ENCODE measurements around the gene CAPN7. TPM values are rescaled to one million over a fixed set of nuclear protein-coding genes. Genes with fewer than 3 reads are reported as not detected.

Gene CAPN7
- total RNA-seq, 4 donors from 2014 or later: 44.0 to 80.5 (median 49.1) TPM

DNA sequence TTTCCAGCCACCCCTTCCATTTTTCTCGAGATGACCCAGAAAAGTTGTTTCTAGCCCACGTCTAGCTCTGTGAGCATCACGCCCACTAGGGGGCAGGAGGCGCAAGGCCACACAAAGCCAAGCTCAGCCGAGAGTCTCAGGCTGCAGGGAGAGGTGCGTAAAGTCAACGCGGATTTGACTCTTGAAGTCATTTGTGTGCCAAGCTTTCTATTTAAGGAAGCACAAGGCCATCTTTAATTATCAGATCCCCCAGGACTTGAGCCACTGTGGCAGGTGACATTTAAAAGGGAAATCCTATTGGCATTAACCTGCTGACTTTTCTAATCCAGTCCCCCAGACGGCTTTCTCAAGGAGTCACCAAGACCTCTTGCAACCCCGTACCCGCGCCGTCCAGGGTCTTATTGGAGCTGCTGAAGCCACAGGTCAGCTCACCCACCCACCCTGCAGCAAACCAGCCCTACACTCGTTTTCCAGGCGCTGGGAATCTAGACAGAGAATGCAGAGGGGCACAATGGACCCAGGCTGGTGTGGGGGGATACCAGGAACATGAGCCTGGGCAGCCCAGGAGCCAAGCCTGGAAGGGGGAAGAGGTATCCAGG lies 62.1 kb downstream of the CAPN7 start:
- TF ChIP-seq POLR2A (IDR thresholded peaks at IDR 0.05): no peak
- TF ChIP-seq, protein P1, sequence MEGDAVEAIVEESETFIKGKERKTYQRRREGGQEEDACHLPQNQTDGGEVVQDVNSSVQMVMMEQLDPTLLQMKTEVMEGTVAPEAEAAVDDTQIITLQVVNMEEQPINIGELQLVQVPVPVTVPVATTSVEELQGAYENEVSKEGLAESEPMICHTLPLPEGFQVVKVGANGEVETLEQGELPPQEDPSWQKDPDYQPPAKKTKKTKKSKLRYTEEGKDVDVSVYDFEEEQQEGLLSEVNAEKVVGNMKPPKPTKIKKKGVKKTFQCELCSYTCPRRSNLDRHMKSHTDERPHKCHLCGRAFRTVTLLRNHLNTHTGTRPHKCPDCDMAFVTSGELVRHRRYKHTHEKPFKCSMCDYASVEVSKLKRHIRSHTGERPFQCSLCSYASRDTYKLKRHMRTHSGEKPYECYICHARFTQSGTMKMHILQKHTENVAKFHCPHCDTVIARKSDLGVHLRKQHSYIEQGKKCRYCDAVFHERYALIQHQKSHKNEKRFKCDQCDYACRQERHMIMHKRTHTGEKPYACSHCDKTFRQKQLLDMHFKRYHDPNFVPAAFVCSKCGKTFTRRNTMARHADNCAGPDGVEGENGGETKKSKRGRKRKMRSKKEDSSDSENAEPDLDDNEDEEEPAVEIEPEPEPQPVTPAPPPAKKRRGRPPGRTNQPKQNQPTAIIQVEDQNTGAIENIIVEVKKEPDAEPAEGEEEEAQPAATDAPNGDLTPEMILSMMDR (IDR thresholded peaks at IDR 0.05): peak in 1 of 3 donors; percentile 71
- peak; percentile 85 to 97 for DNase-seq (ENCODE audit: low spot score in 2 of 2)
- no peak overlapping the region for H3K4me3 ChIP-seq (ENCODE audit: low read depth, poor library complexity, severe bottlenecking)
- 29 to 35% methylated on average over 15 of the region's 15 CpGs for WGBS, 2 donors
- intact Hi-C loops (cut with DNase I; ENCODE audit: low total_unique reads): loop anchor here (5.0 kb wide), 2 partner anchors 64 to 109 kb away; partner anchors contain the start of gene SH3BP5

GRCh38 chr3:15269091-15269989 lies 63.3 kb downstream of the CAPN7 start:
- peak; percentile 93 to 98 for DNase-seq (ENCODE audit: low spot score in 2 of 2)
- intact Hi-C loops (cut with DNase I; ENCODE audit: low total_unique reads): loop anchor here (5.0 kb wide), 2 partner anchors 63 to 108 kb away; partner anchors contain the start of gene SH3BP5
- 36 to 43% methylated on average over 22 to 26 of the region's 29 CpGs for WGBS, 2 donors
- no peak overlapping the region for H3K4me3 ChIP-seq (ENCODE audit: low read depth, poor library complexity, severe bottlenecking)
- TF ChIP-seq, protein P1 (IDR thresholded peaks at IDR 0.05): no peak
- TF ChIP-seq POLR2A (IDR thresholded peaks at IDR 0.05): peak in 1 of 2 donors; percentile 9

- TF ChIP-seq, protein P1 (IDR thresholded peaks at IDR 0.05): no peak
- WGBS, 2 donors: 93 to 94% methylated on average over 4 of the region's 4 CpGs
- no peak overlapping the region for H3K4me3 ChIP-seq (ENCODE audit: low read depth, poor library complexity, severe bottlenecking)
- intact Hi-C loops (cut with DNase I; ENCODE audit: low total_unique reads): no loop called here
- DNase-seq (ENCODE audit: low spot score in 2 of 2): peak in 1 of 2 donors; percentile 53
Observed at GRCh38 chr3:15271030-15271429, 65.0 kb downstream of the CAPN7 start.

DNA sequence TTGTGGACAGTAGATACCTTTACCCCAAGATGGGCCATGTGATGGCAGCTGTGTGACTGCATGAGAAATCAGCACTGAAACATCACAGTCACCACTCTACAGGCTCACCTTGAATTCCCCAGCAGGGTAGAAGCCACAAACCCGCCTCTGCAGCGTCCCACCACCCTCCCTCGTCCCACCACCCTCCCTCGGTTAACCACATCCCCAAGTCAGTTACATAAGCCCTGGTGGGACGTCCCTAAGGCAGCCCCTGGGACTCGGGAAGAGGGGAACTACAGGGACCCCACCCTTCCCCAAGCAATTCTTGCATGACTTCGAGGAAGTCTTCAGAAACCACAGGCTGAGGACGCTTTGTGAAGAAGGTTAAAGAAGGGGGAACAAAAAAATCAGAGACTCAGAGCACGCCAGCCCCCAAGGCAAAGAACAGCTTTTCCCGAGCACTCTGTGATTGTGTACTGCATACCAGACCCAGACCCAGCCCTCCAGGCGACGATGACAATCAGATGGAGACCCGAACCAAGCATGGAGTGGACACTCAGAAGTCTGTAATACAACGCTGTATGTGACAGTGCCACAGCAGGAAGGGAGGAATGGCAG lies 65.8 kb downstream of the CAPN7 start:
- no peak overlapping the region for H3K4me3 ChIP-seq (ENCODE audit: low read depth, poor library complexity, severe bottlenecking)
- WGBS, 2 donors: 67 to 72% methylated on average over 14 of the region's 14 CpGs
- intact Hi-C loops (cut with DNase I; ENCODE audit: low total_unique reads): no loop called here
- DNase-seq (ENCODE audit: low spot score in 2 of 2): peak; percentile 65 to 89
- TF ChIP-seq, protein P1 (IDR thresholded peaks at IDR 0.05): no peak
- TF ChIP-seq POLR2A (IDR thresholded peaks at IDR 0.05): no peak

DNA sequence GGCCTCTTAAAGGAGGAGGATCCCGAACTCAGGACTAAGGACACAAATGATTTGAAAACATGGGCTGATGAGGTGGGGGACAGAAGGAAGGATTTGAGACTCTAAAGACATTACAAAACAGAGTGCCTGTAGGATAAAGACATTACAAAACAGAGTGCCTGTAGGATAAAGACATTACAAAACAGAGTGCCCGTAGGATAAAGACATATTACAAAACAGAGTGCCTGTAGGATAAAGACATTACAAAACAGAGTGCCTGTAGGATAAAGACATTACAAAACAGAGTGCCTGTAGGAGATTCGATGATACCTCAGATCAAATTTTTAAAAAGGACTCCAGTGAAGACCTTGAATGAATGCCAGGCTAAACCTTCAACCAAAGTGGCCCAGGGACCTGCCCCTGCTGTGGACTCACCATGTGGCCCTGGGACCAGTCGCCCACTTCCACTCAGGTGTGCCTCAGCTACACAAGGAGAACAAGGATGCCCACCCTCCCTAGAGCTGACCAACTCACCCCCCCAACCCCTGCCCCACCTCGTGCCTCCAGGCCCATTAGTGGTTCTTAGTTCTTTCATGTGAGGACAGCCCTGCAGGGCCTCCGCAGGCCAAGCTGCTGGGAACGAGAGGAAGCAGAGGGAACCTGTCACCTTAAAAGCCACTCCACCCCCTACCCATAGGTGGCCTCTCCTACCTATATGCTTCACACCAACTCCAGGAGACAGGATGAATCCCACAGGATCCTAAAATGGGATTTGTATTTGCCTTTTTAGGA lies 66.6 kb downstream of the CAPN7 start:
- DNase-seq (ENCODE audit: low spot score in 2 of 2): peak in 1 of 2 donors; percentile 65
- TF ChIP-seq, protein P1 (IDR thresholded peaks at IDR 0.05): no peak
- no peak for TF ChIP-seq POLR2A (IDR thresholded peaks at IDR 0.05)
- no peak overlapping the region for H3K4me3 ChIP-seq (ENCODE audit: low read depth, poor library complexity, severe bottlenecking)
- intact Hi-C loops (cut with DNase I; ENCODE audit: low total_unique reads): no loop called here
- 78 to 80% methylated on average over 7 of the region's 7 CpGs for WGBS, 2 donors

All from lower leg skin (tissue), 4 donors.